Activated CD4-positive, CD25-positive, alpha-beta regulatory T cell (primary cell): ENCODE measurements around the gene PLAC8.
"Not testable (repeated sequence)": the region's sequence is repeated elsewhere in the genome, so short reads cannot be mapped to it uniquely, and the experiment has no call there.

Experiments
- DNase-seq, 4 experiments: peaks; one replicate each; lab custom pipeline; 2025; lab: John Stamatoyannopoulos, UW

PLAC8 gene

GRCh38 chr4:83112231-83112630 is 2.3 kb downstream of the PLAC8 start:
- no peak for DNase-seq

GRCh38 chr4:83111751-83112141 is 2.8 kb downstream of the PLAC8 start:
- not testable (repeated sequence) for DNase-seq

- DNase-seq: no peak
Measured at GRCh38 chr4:83110970-83111750, 3.4 kb downstream of the PLAC8 start.

GRCh38 chr4:83110223-83110945 is 4.1 kb downstream of the PLAC8 start:
- DNase-seq: peak; percentile 57 to 85 (median 78)

- peak in 3 of 4 experiments; percentile 9 to 45 (median 28) for DNase-seq
Measured at GRCh38 chr4:83109480-83110222, 4.9 kb downstream of the PLAC8 start.

GRCh38 chr4:83108101-83108861 is 6.2 kb downstream of the PLAC8 start:
- DNase-seq: no peak

GRCh38 chr4:83107631-83108030 is 6.9 kb downstream of the PLAC8 start:
- DNase-seq: no peak

GRCh38 chr4:83104991-83105390 is 9.5 kb downstream of the PLAC8 start:
- DNase-seq: no peak

GRCh38 chr4:83096397-83096796 is 18.1 kb downstream of the PLAC8 start:
- DNase-seq: no peak

GRCh38 chr4:83093060-83093640 is 21.4 kb downstream of the PLAC8 start:
- DNase-seq: no peak

- DNase-seq: no peak
Measured at GRCh38 chr4:83089410-83090157, 24.9 kb downstream of the PLAC8 start.

- DNase-seq: not testable (repeated sequence)
Measured at GRCh38 chr4:83084956-83085355, 29.6 kb downstream of the PLAC8 start.

- peak in 3 of 4 experiments; percentile 4 to 55 (median 48) for DNase-seq
Measured at GRCh38 chr4:83083925-83084475, 30.5 kb downstream of the PLAC8 start.

GRCh38 chr4:83082777-83083176 is 31.8 kb downstream of the PLAC8 start:
- no peak for DNase-seq

GRCh38 chr4:83080561-83080960 is 34.0 kb downstream of the PLAC8 start:
- DNase-seq: no peak

- DNase-seq: no peak
Measured at GRCh38 chr4:83075311-83076095, 39.0 kb downstream of the PLAC8 start.

- DNase-seq: not testable (repeated sequence)
Measured at GRCh38 chr4:83074783-83075182, 39.7 kb downstream of the PLAC8 start.

GRCh38 chr4:83074086-83074704 is 40.3 kb downstream of the PLAC8 start:
- DNase-seq: peak in 2 of 4 experiments; percentile 12 to 27

- no peak for DNase-seq
Measured at GRCh38 chr4:83071116-83071515, 43.4 kb downstream of the PLAC8 start.
